IMR-90 (cell line): ENCODE measurements around the gene TMTC2. TPM values are rescaled to one million over a fixed set of nuclear protein-coding genes. Genes with fewer than 3 reads are reported as not detected.

Experiments
- ATAC-seq: fragments of 200-7000 bp; cut with Tn5 transposase; 2 replicates; pipeline ENCODE4 v1.9.1; 2020; ENCODE audit warnings: low read depth, mild to moderate bottlenecking, moderate library complexity
- BruUV-seq: library from RNA; stranded (reverse); fragments of 400-500 nt; replicated peaks from 2 replicates; lab custom pipeline; 2021; lab: Mats Ljungman, UMichigan
- CTCF ChIA-PET: fragments of 300-600 bp; formaldehyde crosslinking; extraction: SDS; loops from one replicate; lab custom pipeline; 2021; ENCODE audit warnings: antibody characterized with exemption; lab: Yijun Ruan, JAX
- POLR2A ChIA-PET: fragments of 300-600 bp; sonication (Branson Sonifier 250); formaldehyde crosslinking; loops from one replicate; lab custom pipeline; 2022; ENCODE audit warnings: antibody characterized with exemption; ENCODE audit not compliant: unreplicated experiment; lab: Charles Lee
- DNase-seq: peaks from one replicate; pipeline ENCODE4 v3.0.0; 2013
- H2AFZ ChIP-seq: replicated peaks from 2 replicates; pipeline ENCODE3; 2013; ENCODE audit warnings: low read length, mild to moderate bottlenecking; ENCODE audit not compliant: poor library complexity
- H2AK5ac ChIP-seq: 2 replicates; pipeline ENCODE4 v1.6.1; 2013; ENCODE audit warnings: low read depth, low read length, inconsistent platforms
- H2AK9ac ChIP-seq: replicated peaks from 2 replicates; pipeline ENCODE3; 2013; ENCODE audit warnings: mild to moderate bottlenecking, low read depth, low read length, moderate library complexity; ENCODE audit not compliant: poor library complexity
- H2BK120ac ChIP-seq: 2 replicates; pipeline ENCODE4 v1.6.1; 2013; ENCODE audit warnings: low read depth, low read length, inconsistent platforms
- H2BK15ac ChIP-seq: 3 replicates; pipeline ENCODE4 v1.6.1; 2013; ENCODE audit warnings: low read depth, low read length, inconsistent platforms
- H2BK20ac ChIP-seq: 2 replicates; pipeline ENCODE4 v1.6.1; 2013; ENCODE audit warnings: low read depth, mild to moderate bottlenecking, inconsistent platforms, low read length, moderate library complexity
- H2BK5ac ChIP-seq: 2 replicates; pipeline ENCODE4 v1.6.1; 2013; ENCODE audit warnings: mild to moderate bottlenecking, low read depth, low read length, inconsistent platforms; ENCODE audit not compliant: poor library complexity, severe bottlenecking
- H3K14ac ChIP-seq: replicated peaks from 2 replicates; pipeline ENCODE4 v1.6.1; 2013; ENCODE audit warnings: low read depth, low read length, inconsistent platforms
- H3K18ac ChIP-seq: 2 replicates; pipeline ENCODE4 v1.6.1; 2013; ENCODE audit warnings: low read depth, low read length, control low read depth
- H3K23ac ChIP-seq: 2 replicates; pipeline ENCODE4 v1.6.1; 2013; ENCODE audit warnings: low read depth, low read length, inconsistent platforms
- H3K27ac ChIP-seq: 2 replicates; pipeline ENCODE4 v1.5.1; 2013; ENCODE audit warnings: mild to moderate bottlenecking, control low read depth, low read length; ENCODE audit not compliant: insufficient read depth
- H3K27me3 ChIP-seq: 2 replicates; pipeline ENCODE4 v1.6.1; 2013; ENCODE audit warnings: low read length; ENCODE audit not compliant: control insufficient read depth, insufficient read depth
- H3K36me3 ChIP-seq: 2 replicates; pipeline ENCODE4 v1.6.1; 2013; ENCODE audit warnings: low read length, mixed read lengths; ENCODE audit not compliant: control insufficient read depth, insufficient read depth
- H3K4ac ChIP-seq: 2 replicates; pipeline ENCODE4 v1.6.1; 2013; ENCODE audit warnings: low read depth, low read length, inconsistent platforms
- H3K4me1 ChIP-seq: 2 replicates; pipeline ENCODE4 v1.6.1; 2013; ENCODE audit warnings: low read length, mixed read lengths; ENCODE audit not compliant: control insufficient read depth, insufficient read depth
- H3K4me2 ChIP-seq: 2 replicates; pipeline ENCODE4 v1.6.1; 2013; ENCODE audit warnings: low read depth, mild to moderate bottlenecking, control low read depth, low read length, moderate library complexity
- H3K4me3 ChIP-seq: 2 replicates; pipeline ENCODE4 v1.5.1; 2013; ENCODE audit warnings: low read depth, mild to moderate bottlenecking, control low read depth, low read length, moderate library complexity; ENCODE audit not compliant: insufficient read depth
- H3K56ac ChIP-seq: 2 replicates; pipeline ENCODE4 v1.6.1; 2013; ENCODE audit warnings: low read length, inconsistent platforms; ENCODE audit not compliant: insufficient read depth; ENCODE audit errors: extremely low read depth
- H3K79me1 ChIP-seq, 2 experiments: 2 replicates each; pipeline ENCODE4 v1.6.1; 2013; ENCODE audit warnings: low read length in 2 of 2, inconsistent platforms in 1 of 2, low read depth in 1 of 2
- H3K9ac ChIP-seq: 2 replicates; pipeline ENCODE4 v1.6.1; 2013; ENCODE audit warnings: low read depth, low read length, control low read depth
- H3K9me1 ChIP-seq: 2 replicates; pipeline ENCODE4 v1.6.1; 2013; ENCODE audit warnings: low read length, inconsistent platforms; ENCODE audit not compliant: insufficient read depth
- H3K9me3 ChIP-seq: 2 replicates; pipeline ENCODE4 v1.6.1; 2013; ENCODE audit warnings: low read length; ENCODE audit not compliant: control insufficient read depth, insufficient read depth
- H4K20me1 ChIP-seq: 2 replicates; pipeline ENCODE4 v1.6.1; 2013; ENCODE audit warnings: low read length, inconsistent platforms; ENCODE audit not compliant: insufficient read depth
- H4K5ac ChIP-seq: 2 replicates; pipeline ENCODE4 v1.6.1; 2013; ENCODE audit warnings: mild to moderate bottlenecking, low read depth, low read length, control low read depth
- H4K8ac ChIP-seq, 2 experiments: 2 replicates each; pipeline ENCODE4 v1.6.1; 2013; ENCODE audit warnings: low read depth in 2 of 2, low read length in 2 of 2, control low read depth in 1 of 2, inconsistent platforms in 1 of 2
- H4K91ac ChIP-seq: 2 replicates; pipeline ENCODE4 v1.6.1; 2013; ENCODE audit warnings: low read depth, low read length, inconsistent platforms; ENCODE audit not compliant: insufficient read depth
- BHLHE40 ChIP-seq: fragments of 150-350 bp; IDR thresholded peaks from 2 replicates; pipeline ENCODE4 v1.6.1; 2016; ENCODE audit warnings: mild to moderate bottlenecking, low read depth, low read length
- CHD1 ChIP-seq: IDR thresholded peaks from 2 replicates; pipeline ENCODE4 v1.6.1; 2012; ENCODE audit warnings: low read depth, low read length, improper control_type of control experiment
- ELK1 ChIP-seq: fragments of 150-350 bp; IDR thresholded peaks from 2 replicates; pipeline ENCODE4 v1.6.1; 2016; ENCODE audit warnings: low read depth, mild to moderate bottlenecking, low read length, moderate library complexity, borderline replicate concordance
- MAFK ChIP-seq: IDR thresholded peaks from 2 replicates; pipeline ENCODE4 v1.6.1; 2012; ENCODE audit warnings: low read depth, low read length, improper control_type of control experiment
- POLR2A ChIP-seq: IDR thresholded peaks from 2 replicates; pipeline ENCODE4 v1.6.1; 2012; ENCODE audit warnings: mild to moderate bottlenecking, low read depth, low read length
- WGBS, 2 experiments: methylation state at CpG; one replicate each; pipeline versions ENCODE4 v1.1.5 to v1.1.7; 2013; ENCODE audit warnings: missing lambda C conversion rate in 2 of 2; ENCODE audit not compliant: insufficient read length in 1 of 2; ENCODE audit errors: extremely low coverage in 2 of 2; 5-methylcytosine and 5-hydroxymethylcytosine counted together
- dilution Hi-C: fragments of 300-500 bp; cut with HindIII; formaldehyde crosslinking; loops from one replicate; pipeline ENCODE4 v1.14.3; 2018; ENCODE audit warnings: low sequenced_read_pairs; ENCODE audit not compliant: unreplicated experiment
- in situ Hi-C: fragments of 300-500 bp; cut with MboI; formaldehyde crosslinking; loops from 3 replicates; pipeline ENCODE4 v1.14.3; 2019; ENCODE audit warnings: low sequenced_read_pairs, inconsistent platforms, mixed read lengths
- intact Hi-C: fragments of 100-400 bp; cut with micrococcal nuclease; formaldehyde crosslinking; loops from 2 replicates; pipeline ENCODE4 v1.10.0; 2022
- polyA plus RNA-seq, 3 experiments: library from polyadenylated mRNA; depleted of rRNA; stranded (reverse); fragments of >200 nt; gene quantifications; 2 replicates each; pipeline ENCODE4 v1.2.3, GENCODE V29; 2012; ENCODE audit warnings: low replicate concordance in 1 of 3
- total RNA-seq: library from RNA; depleted of rRNA; stranded (reverse); fragments of >200 nt; gene quantifications from 2 replicates; pipeline ENCODE4 v1.2.3, GENCODE V29; 2012

Gene TMTC2
- total and polyA plus RNA-seq, 2 of the 4 experiments (the other 2 are of a cell fraction), result 0.56 to 1.4 TPM

DNA sequence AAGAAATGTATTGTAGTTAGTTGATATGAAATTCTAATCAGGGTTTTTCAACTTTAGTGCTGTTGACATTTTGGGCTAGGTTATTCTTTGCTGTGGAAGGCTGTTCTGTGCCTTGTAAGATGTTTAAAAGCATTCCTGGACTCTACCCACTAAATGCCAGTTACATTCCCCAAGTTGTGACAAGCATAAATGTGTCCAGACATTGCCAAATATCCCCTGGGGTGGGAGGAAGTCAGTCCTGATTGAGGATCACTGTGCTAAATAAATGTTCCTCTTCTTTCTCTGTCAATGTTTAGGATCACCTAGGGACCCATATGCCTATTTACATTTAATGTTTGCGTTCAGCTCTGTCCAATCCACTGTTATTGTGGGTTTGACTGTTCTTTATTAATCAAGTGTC, 268.3 kb downstream of the TMTC2 start:
- CTCF ChIA-PET, result no interaction called here
- Histone ChIP-seq H3K27ac (no peak overlapping the region), H4K5ac (no peak overlapping the region), H3K18ac (no peak overlapping the region), H2AFZ (no peak overlapping the region), H3K36me3 (no peaks in the 10 kb centered on the region), H3K9me3 (no peaks in the 10 kb centered on the region), H3K23ac (no peak overlapping the region), H2AK5ac (no peak overlapping the region), H4K91ac (no peak overlapping the region), H2BK120ac (no peak overlapping the region), H2BK20ac (no peak overlapping the region), H3K4me2 (no peak overlapping the region), H3K9ac (no peak overlapping the region), H2BK15ac (no peak overlapping the region), H3K4me1 (no peaks in the 10 kb centered on the region), H3K14ac (no peak overlapping the region), H3K9me1 (no peaks in the 10 kb centered on the region), H2AK9ac (no peak overlapping the region), H3K79me1 (no peaks in the 10 kb centered on the region), H2BK5ac (no peak overlapping the region), H3K4me3 (no peak overlapping the region), H4K8ac (no peak overlapping the region), H3K56ac (no peak overlapping the region), H3K4ac (no peak overlapping the region), H3K27me3 (no peaks in the 10 kb centered on the region), H4K20me1 (no peaks in the 10 kb centered on the region)
- dilution Hi-C loops, result no loop called here
- no CpG with 5 or more reads among the region's 1 CpG for WGBS, 2 experiments
- POLR2A ChIA-PET, result no interaction called here
- no peak for ATAC-seq
- DNase-seq, result no peak
- TF ChIP-seq ELK1, result no peak
- no peak for TF ChIP-seq BHLHE40
- TF ChIP-seq MAFK, result no peak
- no peak for TF ChIP-seq POLR2A
- no peak for TF ChIP-seq CHD1
- BruUV-seq, result no TSS peak
- in situ Hi-C loops, result no loop called here
- intact Hi-C loops, result no loop called here
